Measurements from ENCODE around the gene EIF1B.

EIF1B gene

DNA sequence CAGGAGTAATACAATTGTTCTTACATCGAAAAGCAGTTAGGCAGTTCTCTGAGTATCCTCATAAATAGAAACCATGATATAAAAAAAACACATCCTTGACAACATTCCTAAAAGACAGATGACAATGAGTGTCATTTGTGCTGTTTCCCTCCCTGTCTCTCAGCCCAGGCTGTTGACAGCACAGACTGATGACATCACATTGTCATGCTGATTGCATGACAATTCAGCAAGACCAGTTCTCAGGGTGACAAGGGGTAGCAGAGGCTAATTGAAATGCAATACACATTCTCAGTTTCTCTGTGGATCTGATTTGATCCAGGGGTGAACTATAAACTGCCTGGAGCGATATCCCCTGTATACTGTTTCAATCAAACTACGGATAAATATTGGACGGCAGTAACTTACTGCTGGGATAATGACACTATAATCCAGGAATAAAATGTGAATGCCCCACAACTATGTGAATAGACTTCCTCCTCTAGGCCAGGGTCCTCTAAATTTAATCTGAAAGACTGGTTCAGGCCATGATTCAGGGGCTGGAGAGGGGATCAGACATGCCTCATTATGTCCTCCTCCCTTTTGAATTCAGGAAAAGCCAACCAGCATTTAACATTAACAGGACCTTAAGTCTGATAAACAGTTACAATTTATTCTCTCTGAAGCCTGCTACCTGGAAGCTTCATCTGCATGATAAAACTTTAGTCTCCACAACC is 16.7 kb upstream of the EIF1B start:
- Histone ChIP-seq H3K9me3 (ENCODE audit: insufficient read depth, low read depth, low read length) (no peaks in the 10 kb centered on the region), H3K9ac (ENCODE audit: low read depth, low read length) (peak overlapping the region; percentile 32; the same call in 1 of the 2 replicates), H3K4me1 (ENCODE audit: insufficient read depth, low read length) (peaks cover 19% of the 10 kb centered on the region; the same call in 1 of the 2 replicates), H3K27ac (ENCODE audit: low read length) (no peak overlapping the region), H3K27me3 (ENCODE audit: insufficient read depth, low read length) (no peaks in the 10 kb centered on the region), H3K36me3 (ENCODE audit: insufficient read depth, low read depth, low read length) (no peaks in the 10 kb centered on the region), H3K4me3 (ENCODE audit: low read length) (peak overlapping the region; percentile 34; the same call in 1 of the 2 replicates)

DNA sequence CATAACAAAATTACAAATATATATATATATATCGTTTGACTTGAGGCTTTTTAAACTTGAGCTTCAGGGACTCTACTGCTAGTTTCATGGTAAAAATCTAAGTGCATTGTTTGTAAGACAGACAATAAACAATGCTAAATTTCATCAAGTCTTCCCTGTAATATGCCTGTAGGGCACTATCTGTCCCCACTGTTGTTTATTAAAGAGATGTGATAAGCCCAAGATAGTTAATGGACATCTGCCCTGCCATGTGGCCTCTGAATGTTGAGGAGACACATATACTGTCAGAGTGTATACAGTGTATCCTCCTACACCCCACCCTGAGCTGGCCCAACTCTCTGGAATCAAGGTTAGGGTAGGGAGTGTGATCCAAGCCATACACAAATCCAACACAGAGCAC is 15.1 kb upstream of the EIF1B start:
- H3K36me3 ChIP-seq (ENCODE audit: insufficient read depth, low read depth, low read length), result no peaks in the 10 kb centered on the region
- no peaks in the 10 kb centered on the region for H3K9me3 ChIP-seq (ENCODE audit: insufficient read depth, low read depth, low read length)
- no peak overlapping the region for H3K4me3 ChIP-seq (ENCODE audit: low read length)
- H3K9ac ChIP-seq (ENCODE audit: low read depth, low read length), result no peak overlapping the region
- peaks cover 19% of the 10 kb centered on the region; the same call in 1 of the 2 replicates for H3K4me1 ChIP-seq (ENCODE audit: insufficient read depth, low read length)
- no peak overlapping the region for H3K27ac ChIP-seq (ENCODE audit: low read length)
- no peaks in the 10 kb centered on the region for H3K27me3 ChIP-seq (ENCODE audit: insufficient read depth, low read length)

DNA sequence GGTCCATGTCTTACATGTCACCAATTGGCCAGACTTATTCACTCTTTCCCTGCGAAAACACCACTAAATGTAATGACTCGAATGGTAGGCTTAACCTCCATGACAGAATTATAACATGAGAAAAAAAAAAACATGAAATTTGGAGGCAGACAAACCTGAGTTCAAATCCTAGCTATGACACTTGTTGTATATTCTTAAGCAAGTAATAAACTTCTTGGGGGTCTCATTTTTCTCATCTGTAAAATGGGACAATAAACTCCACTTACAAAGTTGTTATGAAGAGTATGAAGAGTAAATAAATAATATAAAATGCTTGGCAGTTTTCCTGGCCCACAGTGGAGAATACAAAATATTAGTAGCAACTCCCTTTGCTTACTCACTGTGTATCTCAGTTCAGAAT is 11.4 kb upstream of the EIF1B start:
- Histone ChIP-seq H3K27me3 (ENCODE audit: insufficient read depth, low read length) (no peaks in the 10 kb centered on the region), H3K9ac (ENCODE audit: low read depth, low read length) (no peak overlapping the region), H3K36me3 (ENCODE audit: insufficient read depth, low read depth, low read length) (no peaks in the 10 kb centered on the region)

DNA sequence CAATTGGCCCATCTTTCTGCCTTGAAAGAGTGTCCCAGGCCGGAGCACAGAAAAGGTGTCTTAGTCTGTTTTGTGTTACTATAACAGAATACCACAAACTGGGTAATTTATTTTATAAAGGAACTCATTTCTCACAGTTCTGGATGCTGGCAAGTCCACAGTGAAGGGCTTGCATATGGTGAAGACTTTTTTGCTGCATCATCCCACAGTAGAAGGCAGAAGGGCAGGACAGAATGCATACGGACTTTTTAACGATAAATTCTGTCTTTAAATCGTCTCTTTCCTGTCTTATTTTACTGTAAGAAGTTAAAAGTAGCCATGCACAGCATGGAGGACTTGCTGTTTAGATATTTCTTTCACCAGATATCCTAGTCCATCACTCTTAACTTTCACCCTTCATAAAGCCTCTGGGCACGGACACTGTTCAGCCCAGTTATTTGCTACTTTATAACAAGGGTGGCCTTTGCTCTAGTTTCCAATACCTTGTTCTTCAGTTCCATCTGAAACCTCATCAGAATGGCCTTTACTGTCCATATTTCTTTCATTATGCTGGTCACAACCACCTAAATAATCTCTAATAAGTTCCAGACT is 10.3 kb upstream of the EIF1B start:
- Histone ChIP-seq H3K36me3 (ENCODE audit: insufficient read depth, low read depth, low read length) (no peaks in the 10 kb centered on the region), H3K4me1 (ENCODE audit: insufficient read depth, low read length) (no peaks in the 10 kb centered on the region), H3K4me3 (ENCODE audit: low read length) (no peak overlapping the region), H3K27ac (ENCODE audit: low read length) (no peak overlapping the region), H3K9me3 (ENCODE audit: insufficient read depth, low read depth, low read length) (no peaks in the 10 kb centered on the region), H3K27me3 (ENCODE audit: insufficient read depth, low read length) (no peaks in the 10 kb centered on the region), H3K9ac (ENCODE audit: low read depth, low read length) (no peak overlapping the region)

More for the DNA sequence above, 11.4 kb upstream of the EIF1B start:
- Histone ChIP-seq H3K4me3 (ENCODE audit: low read length) (no peak overlapping the region), H3K27ac (ENCODE audit: low read length) (no peak overlapping the region), H3K4me1 (ENCODE audit: insufficient read depth, low read length) (peaks cover 7% of the 10 kb centered on the region; the same call in 1 of the 2 replicates), H3K9me3 (ENCODE audit: insufficient read depth, low read depth, low read length) (no peaks in the 10 kb centered on the region)

DNA sequence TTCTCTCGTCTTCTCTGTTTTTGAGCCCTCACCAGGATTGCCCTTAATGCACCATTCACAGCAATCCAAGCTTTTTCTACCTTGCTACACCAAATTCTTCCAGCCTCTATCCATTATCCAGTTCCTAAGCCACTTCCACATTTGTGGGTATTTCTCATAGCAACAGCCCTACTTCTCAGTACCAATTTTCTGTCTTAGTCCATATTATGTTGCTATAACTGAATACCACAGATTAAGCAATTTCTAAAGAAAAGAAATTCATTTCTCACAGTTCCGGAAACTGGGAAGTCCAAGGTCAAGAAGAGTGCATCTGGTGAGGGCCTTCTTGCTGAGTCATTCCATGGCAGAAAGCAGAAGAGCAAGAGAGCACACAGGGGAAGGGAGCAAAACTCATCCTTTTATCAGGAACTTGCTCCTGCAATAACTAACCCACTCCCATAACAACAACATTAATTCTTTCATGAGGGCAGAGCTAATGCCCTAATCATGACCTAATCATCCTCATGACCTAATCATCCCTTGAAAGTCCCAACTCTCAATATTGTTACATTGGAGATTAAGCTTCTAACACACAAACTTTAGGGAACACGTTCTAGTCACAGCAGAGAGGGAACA is 9.7 kb upstream of the EIF1B start:
- Histone ChIP-seq H3K9ac (ENCODE audit: low read depth, low read length) (no peak overlapping the region), H3K27ac (ENCODE audit: low read length) (no peak overlapping the region), H3K9me3 (ENCODE audit: insufficient read depth, low read depth, low read length) (no peaks in the 10 kb centered on the region)

DNA sequence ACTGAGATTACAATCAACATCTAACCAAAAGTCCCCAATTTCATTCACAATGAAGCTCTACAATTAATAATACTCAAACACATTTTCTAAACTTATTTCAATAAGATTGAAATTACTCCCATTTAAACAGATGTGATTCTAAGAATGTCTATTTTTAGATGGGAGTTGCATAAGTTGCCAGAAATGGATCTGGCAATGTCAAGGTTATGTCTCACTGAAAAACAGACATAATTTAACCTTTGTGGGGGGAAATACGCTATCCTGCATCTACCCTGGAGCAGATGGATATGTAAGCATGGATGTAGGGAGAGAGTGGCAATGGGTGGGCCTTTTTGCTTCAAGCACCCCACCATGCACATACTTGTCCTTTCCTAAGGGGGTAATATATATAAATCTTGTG is 6.7 kb upstream of the EIF1B start:
- Histone ChIP-seq H3K9me3 (ENCODE audit: insufficient read depth, low read depth, low read length) (no peaks in the 10 kb centered on the region), H3K9ac (ENCODE audit: low read depth, low read length) (no peak overlapping the region), H3K27me3 (ENCODE audit: insufficient read depth, low read length) (no peaks in the 10 kb centered on the region), H3K4me1 (ENCODE audit: insufficient read depth, low read length) (no peaks in the 10 kb centered on the region), H3K27ac (ENCODE audit: low read length) (no peak overlapping the region), H3K36me3 (ENCODE audit: insufficient read depth, low read depth, low read length) (no peaks in the 10 kb centered on the region), H3K4me3 (ENCODE audit: low read length) (no peak overlapping the region)

More for the DNA sequence above, 9.7 kb upstream of the EIF1B start:
- Histone ChIP-seq H3K4me3 (ENCODE audit: low read length) (no peak overlapping the region), H3K27me3 (ENCODE audit: insufficient read depth, low read length) (no peaks in the 10 kb centered on the region), H3K4me1 (ENCODE audit: insufficient read depth, low read length) (no peaks in the 10 kb centered on the region), H3K36me3 (ENCODE audit: insufficient read depth, low read depth, low read length) (no peaks in the 10 kb centered on the region)

DNA sequence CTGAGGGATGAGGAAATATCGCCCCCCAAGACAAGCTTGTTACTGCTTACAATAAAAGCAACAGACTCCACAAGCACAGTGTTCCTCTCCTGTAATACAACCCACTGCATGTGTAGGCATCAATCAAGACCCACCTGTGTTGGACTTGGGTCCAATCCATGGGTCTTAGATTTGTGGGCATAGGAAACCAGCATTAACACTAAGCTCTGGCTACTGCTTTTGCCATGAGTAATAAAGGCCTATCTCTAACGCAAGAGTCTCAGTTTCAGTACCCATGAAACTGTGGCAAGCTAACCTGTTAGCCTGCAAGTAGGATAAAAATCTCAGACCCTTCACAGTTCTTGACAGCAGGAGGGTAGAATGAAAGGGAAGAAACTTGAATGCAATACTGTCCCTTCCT is 5.2 kb upstream of the EIF1B start:
- no peak overlapping the region for H3K9ac ChIP-seq (ENCODE audit: low read depth, low read length)
- H3K4me3 ChIP-seq (ENCODE audit: low read length), result no peak overlapping the region
- H3K27me3 ChIP-seq (ENCODE audit: insufficient read depth, low read length), result no peaks in the 10 kb centered on the region
- H3K36me3 ChIP-seq (ENCODE audit: insufficient read depth, low read depth, low read length), result no peaks in the 10 kb centered on the region
- no peak overlapping the region for H3K27ac ChIP-seq (ENCODE audit: low read length)
- H3K4me1 ChIP-seq (ENCODE audit: insufficient read depth, low read length), result no peaks in the 10 kb centered on the region
- no peaks in the 10 kb centered on the region for H3K9me3 ChIP-seq (ENCODE audit: insufficient read depth, low read depth, low read length)

DNA sequence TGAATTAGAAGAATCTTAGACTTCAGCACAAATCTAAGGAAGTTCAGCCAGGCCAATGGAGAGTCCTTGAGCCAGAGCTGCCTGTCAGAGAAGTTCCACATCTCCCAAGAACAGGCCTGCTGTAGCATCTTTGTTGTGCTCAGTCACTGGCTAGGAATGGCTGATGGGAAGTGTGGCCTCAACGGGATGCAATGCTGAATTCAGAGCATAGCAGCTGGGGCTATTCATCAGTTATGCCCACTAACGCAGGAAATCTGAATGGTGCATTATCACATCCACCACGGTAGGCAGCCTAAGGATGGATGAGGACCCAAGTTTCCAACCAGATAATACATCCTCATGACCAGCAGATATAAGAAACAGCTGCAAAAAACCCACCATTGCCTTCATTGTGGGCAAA is 3.2 kb upstream of the EIF1B start:
- peaks cover 5% of the 10 kb centered on the region; the same call in 1 of the 2 replicates for H3K4me1 ChIP-seq (ENCODE audit: insufficient read depth, low read length)
- no peaks in the 10 kb centered on the region for H3K9me3 ChIP-seq (ENCODE audit: insufficient read depth, low read depth, low read length)
- H3K27me3 ChIP-seq (ENCODE audit: insufficient read depth, low read length), result no peaks in the 10 kb centered on the region
- H3K9ac ChIP-seq (ENCODE audit: low read depth, low read length), result no peak overlapping the region
- peaks cover 7% of the 10 kb centered on the region for H3K36me3 ChIP-seq (ENCODE audit: insufficient read depth, low read depth, low read length)
- no peak overlapping the region for H3K27ac ChIP-seq (ENCODE audit: low read length)
- no peak overlapping the region for H3K4me3 ChIP-seq (ENCODE audit: low read length)

DNA sequence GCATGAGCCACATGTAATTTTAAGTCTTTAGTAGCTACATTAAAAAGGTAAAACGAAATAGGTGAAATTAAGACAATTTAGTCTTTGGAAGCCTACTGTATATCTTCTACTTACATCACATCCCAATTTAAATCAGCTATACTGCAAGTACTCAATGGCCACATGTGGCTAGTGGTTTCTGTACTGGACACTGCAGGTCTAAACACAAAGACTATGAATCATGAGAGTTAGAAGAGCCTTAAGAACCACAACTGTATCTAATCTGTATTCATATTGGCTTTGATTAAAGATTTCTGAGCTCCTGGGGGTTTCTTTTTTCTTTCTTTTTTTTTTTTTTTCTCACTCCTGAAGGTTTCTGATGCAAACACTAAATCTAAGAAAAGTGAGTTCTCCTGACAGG is 2.3 kb upstream of the EIF1B start:
- H3K27ac ChIP-seq (ENCODE audit: low read length), result no peak overlapping the region
- peaks cover 16% of the 10 kb centered on the region for H3K36me3 ChIP-seq (ENCODE audit: insufficient read depth, low read depth, low read length)
- peaks cover 7% of the 10 kb centered on the region; the same call in 1 of the 2 replicates for H3K4me1 ChIP-seq (ENCODE audit: insufficient read depth, low read length)
- no peak overlapping the region for H3K4me3 ChIP-seq (ENCODE audit: low read length)
- no peak overlapping the region for H3K9ac ChIP-seq (ENCODE audit: low read depth, low read length)
- H3K27me3 ChIP-seq (ENCODE audit: insufficient read depth, low read length), result no peaks in the 10 kb centered on the region
- H3K9me3 ChIP-seq (ENCODE audit: insufficient read depth, low read depth, low read length), result no peaks in the 10 kb centered on the region

DNA sequence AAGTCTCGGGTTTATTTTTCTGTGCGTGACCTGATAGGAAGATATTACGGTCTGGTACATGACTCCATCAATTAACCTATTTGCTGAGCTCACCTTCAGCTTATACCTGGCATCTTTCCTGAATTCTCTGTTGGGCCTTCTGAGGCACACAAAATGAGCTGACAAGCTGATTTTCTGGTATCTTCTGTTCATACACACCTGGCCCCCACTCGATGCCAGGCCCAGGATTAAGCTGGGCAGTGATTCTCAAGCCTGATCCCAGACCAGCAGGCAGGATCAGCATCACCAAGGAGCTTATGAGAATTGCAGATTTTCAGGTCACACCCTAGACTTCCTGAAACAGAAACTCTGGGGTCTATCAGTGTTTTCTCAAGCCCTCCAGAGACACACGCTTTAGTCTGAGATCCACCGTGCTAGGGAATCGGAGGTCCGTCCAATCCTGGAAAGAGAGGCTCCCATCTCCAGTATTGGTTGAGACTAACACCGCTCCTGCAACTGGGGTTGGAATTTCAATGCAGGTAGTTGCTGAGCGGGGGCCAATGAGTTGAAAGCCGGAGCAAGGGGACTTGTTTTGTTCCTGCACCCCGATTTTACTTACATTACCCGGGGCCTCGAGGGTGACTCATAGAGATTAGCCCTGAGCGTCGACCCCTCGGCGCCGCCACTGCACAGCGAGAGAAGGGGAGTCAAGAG is 636 bp upstream of the EIF1B start:
- Histone ChIP-seq H3K4me1 (ENCODE audit: insufficient read depth, low read length) (peaks cover 7% of the 10 kb centered on the region; the same call in 1 of the 2 replicates), H3K27me3 (ENCODE audit: insufficient read depth, low read length) (no peaks in the 10 kb centered on the region), H3K9me3 (ENCODE audit: insufficient read depth, low read depth, low read length) (no peaks in the 10 kb centered on the region), H3K36me3 (ENCODE audit: insufficient read depth, low read depth, low read length) (peaks cover 33% of the 10 kb centered on the region), H3K9ac (ENCODE audit: low read depth, low read length) (peak overlapping the region; percentile 73; the same call in 1 of the 2 replicates), H3K27ac (ENCODE audit: low read length) (no peak overlapping the region), H3K4me3 (ENCODE audit: low read length) (peak overlapping the region; percentile 69)

DNA sequence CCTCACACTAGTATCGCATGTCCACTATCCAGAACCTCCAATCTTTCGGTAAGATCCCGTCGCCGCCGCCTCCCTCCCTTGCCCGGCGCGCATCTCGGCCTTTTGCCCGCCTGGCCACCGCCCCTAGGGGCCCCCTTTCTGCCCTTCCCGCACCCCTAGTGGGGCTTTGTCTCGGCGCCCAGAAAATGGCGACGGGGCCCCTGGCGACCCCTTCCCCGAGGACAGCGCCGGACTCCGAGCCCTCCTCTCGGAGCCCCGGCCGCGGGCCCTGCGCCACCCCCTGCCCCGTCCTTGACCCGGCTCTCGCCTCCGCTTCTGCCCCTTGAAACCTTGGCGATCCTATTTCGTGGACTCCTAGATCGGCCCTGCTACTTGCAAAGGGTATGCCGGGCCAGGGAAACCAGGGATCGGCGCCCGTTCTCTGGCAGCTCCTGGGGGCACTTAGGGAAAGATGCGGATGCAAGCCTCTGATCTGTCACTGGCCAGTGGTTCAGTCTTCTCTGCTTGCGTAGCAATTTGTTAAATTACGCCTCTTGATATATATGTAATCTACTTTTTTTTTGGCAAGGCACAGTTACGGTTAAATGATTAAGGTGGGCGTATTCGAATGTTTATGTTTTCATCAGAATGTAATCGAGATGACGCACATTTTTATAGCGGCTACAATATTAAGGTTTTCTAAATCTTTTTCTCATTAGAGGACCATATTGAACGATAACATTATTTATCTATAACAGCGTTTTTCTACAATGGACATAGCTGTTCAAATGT is 603 bp downstream of the EIF1B start:
- Histone ChIP-seq H3K9ac (ENCODE audit: low read depth, low read length) (peak overlapping the region; percentile 99), H3K27me3 (ENCODE audit: insufficient read depth, low read length) (no peaks in the 10 kb centered on the region), H3K36me3 (ENCODE audit: insufficient read depth, low read depth, low read length) (peaks cover 38% of the 10 kb centered on the region), H3K27ac (ENCODE audit: low read length) (peak overlapping the region; percentile 86), H3K4me3 (ENCODE audit: low read length) (peak overlapping the region; percentile 92), H3K4me1 (ENCODE audit: insufficient read depth, low read length) (peaks cover 7% of the 10 kb centered on the region; the same call in 1 of the 2 replicates), H3K9me3 (ENCODE audit: insufficient read depth, low read depth, low read length) (no peaks in the 10 kb centered on the region)

All from iPS-20b (cell line).